Transverse colon (tissue), 4 donors: ENCODE results near the gene CADPS.

ENCODE experiments used
- EP300 ChIP-seq: sonication (generic); formaldehyde crosslinking; IDR thresholded peaks from one replicate; pipeline ENCODE4 v1.6.1; 2017; ENCODE audit warnings: antibody characterized with exemption, low read depth
- POLR2A ChIP-seq: fragments of 450-650 bp; IDR thresholded peaks from one replicate; pipeline ENCODE4 v1.6.1; 2016; ENCODE audit warnings: antibody characterized with exemption, mild to moderate bottlenecking, moderate library complexity
- POLR2AphosphoS5 ChIP-seq, 3 donors: sonication (generic); formaldehyde crosslinking; IDR thresholded peaks; one replicate each; pipeline ENCODE4 v1.6.1; 2016; ENCODE audit warnings: antibody characterized with exemption in 3 of 3
- TF ChIP-seq, protein P1 (sequence below), 5 experiments: fragments of 200-600 bp in 3 of 5; fragments of 450-650 bp in 2 of 5; sonication (generic) in 3 of 5; IDR thresholded peaks; 1 replicate in 2 of 5; 2 replicates in 3 of 5; pipeline ENCODE4 v1.5.1; 2016 to 2017; ENCODE audit warnings: antibody characterized with exemption in 5 of 5, inconsistent platforms in 3 of 5, mild to moderate bottlenecking in 2 of 5, moderate library complexity in 1 of 5

DNA sequence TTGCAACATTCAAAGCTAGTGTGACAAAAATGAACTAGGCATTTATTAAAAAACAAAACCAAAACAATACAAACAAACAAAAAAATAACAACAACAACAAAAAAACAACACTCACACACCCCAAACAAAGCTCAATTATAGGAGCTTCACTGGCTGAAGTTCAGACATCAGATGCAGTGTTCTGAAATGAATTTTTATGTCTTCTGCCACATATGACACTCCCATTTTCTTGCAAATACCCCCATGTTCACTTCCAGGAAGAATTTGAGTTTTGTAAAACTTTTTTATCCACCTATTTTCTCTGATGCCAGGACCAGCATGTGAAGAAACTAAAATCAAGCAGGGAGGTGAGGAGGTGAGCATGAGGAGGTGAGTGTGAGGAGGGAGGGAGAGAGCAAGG lies 113.9 kb downstream of the CADPS start:
- TF ChIP-seq, protein P1, sequence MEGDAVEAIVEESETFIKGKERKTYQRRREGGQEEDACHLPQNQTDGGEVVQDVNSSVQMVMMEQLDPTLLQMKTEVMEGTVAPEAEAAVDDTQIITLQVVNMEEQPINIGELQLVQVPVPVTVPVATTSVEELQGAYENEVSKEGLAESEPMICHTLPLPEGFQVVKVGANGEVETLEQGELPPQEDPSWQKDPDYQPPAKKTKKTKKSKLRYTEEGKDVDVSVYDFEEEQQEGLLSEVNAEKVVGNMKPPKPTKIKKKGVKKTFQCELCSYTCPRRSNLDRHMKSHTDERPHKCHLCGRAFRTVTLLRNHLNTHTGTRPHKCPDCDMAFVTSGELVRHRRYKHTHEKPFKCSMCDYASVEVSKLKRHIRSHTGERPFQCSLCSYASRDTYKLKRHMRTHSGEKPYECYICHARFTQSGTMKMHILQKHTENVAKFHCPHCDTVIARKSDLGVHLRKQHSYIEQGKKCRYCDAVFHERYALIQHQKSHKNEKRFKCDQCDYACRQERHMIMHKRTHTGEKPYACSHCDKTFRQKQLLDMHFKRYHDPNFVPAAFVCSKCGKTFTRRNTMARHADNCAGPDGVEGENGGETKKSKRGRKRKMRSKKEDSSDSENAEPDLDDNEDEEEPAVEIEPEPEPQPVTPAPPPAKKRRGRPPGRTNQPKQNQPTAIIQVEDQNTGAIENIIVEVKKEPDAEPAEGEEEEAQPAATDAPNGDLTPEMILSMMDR (IDR thresholded peaks at IDR 0.05): no peak
- TF ChIP-seq POLR2A (no peak), EP300 (no peak), POLR2AphosphoS5 (IDR thresholded peaks at IDR 0.05) (no peak)
